HEK293T (cell line): ENCODE measurements around the gene RPL10.

Experiments used
- ARNT ChIP-seq: fragments of 450-650 bp; IDR thresholded peaks from 2 replicates; pipeline ENCODE4 v1.6.1; 2017; ENCODE audit warnings: mild to moderate bottlenecking
- BHLHE40 ChIP-seq: fragments of 450-650 bp; IDR thresholded peaks from 2 replicates; pipeline ENCODE4 v1.6.1; 2016; ENCODE audit warnings: mild to moderate bottlenecking, moderate library complexity, borderline replicate concordance
- ELF4 ChIP-seq: fragments of 450-650 bp; IDR thresholded peaks from 2 replicates; pipeline ENCODE4 v1.6.1; 2017; ENCODE audit warnings: antibody characterized with exemption
- FOXA1 ChIP-seq: fragments of 450-650 bp; IDR thresholded peaks from 2 replicates; pipeline ENCODE4 v1.6.1; 2016; ENCODE audit warnings: mild to moderate bottlenecking
- FOXK2 ChIP-seq: fragments of 450-650 bp; IDR thresholded peaks from 2 replicates; pipeline ENCODE4 v1.6.1; 2016; ENCODE audit warnings: mild to moderate bottlenecking
- FOXM1 ChIP-seq: fragments of 450-650 bp; IDR thresholded peaks from 2 replicates; pipeline ENCODE4 v1.6.1; 2017; ENCODE audit warnings: mild to moderate bottlenecking, borderline replicate concordance
- L3MBTL2 ChIP-seq: fragments of 450-650 bp; conservative IDR thresholded peaks from 2 replicates; pipeline ENCODE4 v1.6.1; 2016; ENCODE audit warnings: mild to moderate bottlenecking
- SP1 ChIP-seq: fragments of 450-650 bp; IDR thresholded peaks from 2 replicates; pipeline ENCODE4 v1.6.1; 2017
- ZNF384 ChIP-seq: fragments of 450-650 bp; IDR thresholded peaks from 2 replicates; pipeline ENCODE4 v1.6.1; 2016

DNA sequence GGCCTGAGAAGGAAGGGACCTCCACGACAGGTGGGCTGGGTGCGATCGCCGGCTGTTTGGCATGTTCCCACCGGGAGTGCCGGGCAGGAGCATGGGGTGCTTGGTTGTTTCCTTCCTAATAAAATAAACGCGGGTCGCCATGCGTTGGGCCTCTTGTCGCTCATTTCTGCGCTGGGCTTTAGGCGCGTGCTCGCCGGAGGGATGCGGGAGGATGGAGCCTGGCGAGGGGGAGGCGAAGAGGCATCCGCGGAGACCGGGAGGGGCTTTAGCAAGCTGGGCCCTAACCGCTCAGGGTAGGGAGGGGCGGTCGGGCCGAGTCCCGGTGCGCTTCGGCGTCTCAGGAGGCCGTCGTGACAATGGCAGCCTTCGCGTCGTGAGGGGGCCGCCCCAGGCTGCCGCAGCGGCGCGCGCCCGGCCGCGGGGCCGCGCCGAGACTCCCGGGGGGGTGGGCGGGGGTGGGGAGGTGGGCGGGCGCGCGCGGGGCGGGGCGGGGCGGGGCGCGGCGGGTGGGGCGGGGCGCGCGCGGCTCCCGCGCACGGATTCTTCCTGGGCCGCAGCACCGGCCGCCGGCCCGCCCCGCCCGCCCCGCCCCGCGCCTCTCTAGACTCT is 38.3 kb downstream of the RPL10 start:
- TF ChIP-seq BHLHE40 (no peak), ELF4 (no peak), L3MBTL2 (no peak; the same call in 1 of the 2 replicates), ARNT (no peak), FOXK2 (no peak), FOXM1 (no peak), FOXA1 (no peak), ZNF384 (no peak), SP1 (no peak)
